Activated CD4-positive, alpha-beta T cell treated with anti-CD3 and anti-CD28 coated beads for 36 hours (primary cell): ENCODE results near the gene THAP2. TPM values are rescaled to one million over a fixed set of nuclear protein-coding genes. Genes with fewer than 3 reads are reported as not detected.

Experiments used
- ATAC-seq: fragments of 200-7000 bp; cut with Tn5 transposase; one replicate; pipeline ENCODE4 v1.10.0; 2021; ENCODE audit warnings: mild to moderate bottlenecking, moderate library complexity
- CTCF ChIA-PET: fragments of 350-600 bp; sonication (Branson Sonifier 250); formaldehyde crosslinking; loops from one replicate; lab custom pipeline; 2021; ENCODE audit warnings: antibody characterized with exemption; lab: Charles Lee
- POLR2A ChIA-PET: fragments of 350-600 bp; sonication (Branson Sonifier 250); formaldehyde crosslinking; loops from one replicate; lab custom pipeline; 2021; ENCODE audit warnings: antibody characterized with exemption, inconsistent platforms; lab: Charles Lee
- DNase-seq: peaks from one replicate; pipeline ENCODE4 v3.0.0-alpha.2; 2020
- H3K27ac Mint-ChIP-seq: one replicate; pipeline ENCODE4 v1.8.0; 2021; ENCODE audit warnings: mixed read lengths
- H3K27me3 Mint-ChIP-seq: one replicate; pipeline ENCODE4 v1.8.0; 2021; ENCODE audit warnings: mixed read lengths
- H3K36me3 Mint-ChIP-seq: one replicate; pipeline ENCODE4 v1.8.0; 2021; ENCODE audit warnings: low read depth, mixed read lengths
- H3K4me1 Mint-ChIP-seq: one replicate; pipeline ENCODE4 v1.8.0; 2021; ENCODE audit warnings: mixed read lengths
- H3K4me3 Mint-ChIP-seq: one replicate; pipeline ENCODE4 v1.8.0; 2021; ENCODE audit warnings: mild to moderate bottlenecking, moderate library complexity, mixed read lengths
- H3K9me3 Mint-ChIP-seq: one replicate; pipeline ENCODE4 v1.8.0; 2021; ENCODE audit warnings: low read depth, mixed read lengths
- intact Hi-C, 2 experiments: fragments of 100-400 bp; cut with DNase I in 1 of 2; cut with micrococcal nuclease in 1 of 2; formaldehyde crosslinking; loops; one replicate each; pipeline versions ENCODE4 v1.14.2 to v1.15.1; 2022 to 2024; cut with DNase I, micrococcal nuclease
- total RNA-seq, 2 experiments: library from RNA; stranded (reverse); gene quantifications; one replicate each; pipeline ENCODE4 v1.2.3, GENCODE V29; 2021

The THAP2 gene
- total RNA-seq, 2 experiments from 2014 or later: 8.7 to 11.8 TPM

DNA sequence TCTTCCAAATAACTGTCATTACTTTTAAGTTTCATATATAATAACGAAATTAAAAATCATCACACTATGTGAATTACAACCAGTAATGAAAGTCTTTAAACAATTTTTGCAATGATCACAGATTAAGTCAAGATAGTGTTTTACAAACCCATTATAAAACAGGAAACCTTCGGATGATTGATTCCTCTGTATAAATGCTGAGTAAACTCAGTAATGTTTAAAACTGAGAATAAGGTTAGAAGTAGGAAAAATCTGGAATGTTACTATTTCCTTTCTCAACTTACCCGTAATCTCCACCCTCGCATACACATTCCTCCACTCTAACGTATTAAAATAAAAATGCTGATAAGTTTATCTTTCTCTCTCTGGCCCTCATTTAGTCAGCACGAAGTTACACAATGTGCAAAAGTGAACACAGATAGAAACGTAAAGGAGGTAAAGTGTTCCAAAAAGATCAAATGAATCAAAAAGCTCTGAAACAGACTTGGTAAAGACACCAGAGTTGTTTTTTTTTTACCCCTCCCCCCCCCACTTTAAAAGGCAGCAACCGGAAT is 2.0 kb upstream of the THAP2 start:
- intact Hi-C loops: loop anchor here (2.0 to 5.0 kb wide), 4 partner anchors 19 to 1923 kb away; partner anchors contain the start of genes CNOT2 (in 1 of the 2), RAB3IP (in 1 of the 2) and TBC1D15 (in 1 of the 2)
- CTCF ChIA-PET: interaction anchor here (1.0 to 3.1 kb wide), 5 partner anchors 15 to 26 kb away, joined by 4 to 44 read pairs (median 6); partner anchors contain the start of gene TMEM19
- DNase-seq: no peak
- Mint-ChIP-seq H3K4me3 (peak overlapping the region; percentile 98), H3K9me3 (peaks cover 2% of the 10 kb centered on the region), H3K27ac (peak overlapping the region; percentile 99), H3K27me3 (no peaks in the 10 kb centered on the region), H3K36me3 (peaks cover 66% of the 10 kb centered on the region), H3K4me1 (peaks cover 41% of the 10 kb centered on the region)
- ATAC-seq: no peak
- POLR2A ChIA-PET: interaction anchor here (0.6 to 3.4 kb wide), 10 partner anchors 11 to 96 kb away, joined by 3 to 55 read pairs (median 3); partner anchors contain the start of genes RAB21 and TMEM19

DNA sequence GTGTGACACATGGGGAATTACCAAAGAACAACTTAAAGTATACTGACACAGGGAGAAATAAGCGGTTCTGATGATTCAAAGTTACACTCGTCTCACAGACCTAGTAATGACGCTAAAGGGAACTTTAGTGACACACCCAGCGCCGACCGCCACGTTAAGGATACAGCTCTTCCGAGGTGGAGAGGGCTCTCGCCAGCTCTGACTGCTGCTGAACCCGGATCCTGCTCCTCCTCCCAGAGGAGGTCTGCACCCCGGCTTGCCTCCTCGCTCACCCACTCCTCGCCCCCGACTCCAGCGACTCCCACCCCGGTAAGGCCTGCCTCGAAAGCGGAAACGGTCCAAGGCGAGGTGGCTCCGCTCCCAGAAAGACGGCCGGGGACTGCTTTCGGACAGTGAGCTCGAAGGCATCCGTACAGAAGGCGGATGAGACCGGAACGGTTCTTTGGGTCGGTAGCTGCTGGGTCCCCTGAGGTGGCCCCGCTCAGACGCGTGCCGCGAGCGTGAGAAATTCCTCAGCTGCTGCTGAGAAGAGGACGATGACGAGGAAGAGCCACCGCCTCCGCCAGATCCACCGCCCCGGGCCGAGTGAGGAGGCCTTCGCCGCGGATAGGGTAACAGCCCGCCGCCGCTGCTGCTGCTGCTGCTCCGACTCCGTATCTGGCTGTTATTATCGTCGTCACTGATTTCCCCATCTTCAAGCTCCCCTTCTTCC is 1.1 kb upstream of the THAP2 start:
- POLR2A ChIA-PET: interaction anchor here (0.6 to 3.4 kb wide), 13 partner anchors 12 to 95 kb away, joined by 3 to 55 read pairs (median 5); partner anchors contain the start of genes RAB21 and TMEM19
- H3K4me1 Mint-ChIP-seq: peaks cover 43% of the 10 kb centered on the region

DNA sequence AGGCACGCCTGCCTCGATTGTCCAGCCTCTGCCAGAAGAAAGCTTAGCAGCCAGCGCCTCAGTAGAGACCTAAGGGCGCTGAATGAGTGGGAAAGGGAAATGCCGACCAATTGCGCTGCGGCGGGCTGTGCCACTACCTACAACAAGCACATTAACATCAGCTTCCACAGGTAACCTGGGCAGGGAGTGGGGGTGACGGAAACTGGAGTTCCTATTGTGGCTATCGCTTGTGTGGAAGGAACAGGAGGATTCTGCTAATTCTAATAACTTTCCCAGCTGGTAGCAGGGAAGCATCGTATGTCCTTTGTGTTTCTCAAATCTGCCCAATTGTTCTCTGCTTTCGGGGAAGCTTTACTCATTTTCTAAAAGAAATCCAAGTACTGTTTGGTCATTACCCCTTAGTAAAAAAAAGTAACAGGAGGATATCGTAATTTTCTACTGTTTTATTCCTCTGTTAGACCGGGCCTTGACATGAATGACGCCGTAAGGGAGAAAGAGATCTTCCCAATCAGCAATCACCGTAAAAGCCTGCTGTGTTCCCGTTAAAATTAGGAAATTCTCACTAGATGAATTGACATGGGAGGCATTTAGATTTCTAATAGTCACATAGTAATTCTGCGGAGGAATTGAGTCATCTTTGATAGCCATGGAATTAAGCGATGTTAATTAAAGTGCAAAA is 449 bp downstream of the THAP2 start:
- H3K36me3 Mint-ChIP-seq: peaks cover 55% of the 10 kb centered on the region
- POLR2A ChIA-PET: interaction anchor here (0.5 to 3.4 kb wide), 9 partner anchors 8 to 90 kb away, joined by 3 to 55 read pairs (median 4); partner anchors contain the start of genes RAB21 and TMEM19
- H3K4me1 Mint-ChIP-seq: peaks cover 30% of the 10 kb centered on the region
- peak overlapping the region; percentile 98 for H3K4me3 Mint-ChIP-seq
- H3K27me3 Mint-ChIP-seq: no peaks in the 10 kb centered on the region
- intact Hi-C loops: loop anchor here in 1 of 2 experiments (1.0 to 5.0 kb wide), 3 partner anchors 22 to 1422 kb away; partner anchors contain the start of genes CNOT2, RAB21 and TMEM19
- CTCF ChIA-PET: interaction anchor here (0.6 to 3.1 kb wide), 10 partner anchors 12 to 116 kb away, joined by 3 to 44 read pairs (median 4); partner anchors contain the start of genes RAB21 and TMEM19
- ATAC-seq (peak; percentile 8), DNase-seq (no peak)
- H3K9me3 Mint-ChIP-seq: peaks cover 6% of the 10 kb centered on the region
- peak overlapping the region; percentile 99 for H3K27ac Mint-ChIP-seq

More for the DNA sequence above, 1.1 kb upstream of the THAP2 start:
- DNase-seq (peak; percentile 89), ATAC-seq (peak; percentile 65)
- Mint-ChIP-seq H3K4me3 (peak overlapping the region; percentile 98), H3K27ac (peak overlapping the region; percentile 99), H3K36me3 (peaks cover 67% of the 10 kb centered on the region), H3K27me3 (no peaks in the 10 kb centered on the region), H3K9me3 (peaks cover 6% of the 10 kb centered on the region)
- intact Hi-C loops: loop anchor here (1.0 to 5.0 kb wide), 9 partner anchors 20 to 1924 kb away; partner anchors contain the start of genes CNOT2 (in 2 of the 2), TBC1D15 (in 2 of the 2), KCNMB4 (in 1 of the 2) and RAB21 (in 1 of the 2)
- CTCF ChIA-PET: interaction anchor here (1.0 to 3.1 kb wide), 6 partner anchors 16 to 117 kb away, joined by 4 to 44 read pairs (median 6); partner anchors contain the start of gene TMEM19

DNA sequence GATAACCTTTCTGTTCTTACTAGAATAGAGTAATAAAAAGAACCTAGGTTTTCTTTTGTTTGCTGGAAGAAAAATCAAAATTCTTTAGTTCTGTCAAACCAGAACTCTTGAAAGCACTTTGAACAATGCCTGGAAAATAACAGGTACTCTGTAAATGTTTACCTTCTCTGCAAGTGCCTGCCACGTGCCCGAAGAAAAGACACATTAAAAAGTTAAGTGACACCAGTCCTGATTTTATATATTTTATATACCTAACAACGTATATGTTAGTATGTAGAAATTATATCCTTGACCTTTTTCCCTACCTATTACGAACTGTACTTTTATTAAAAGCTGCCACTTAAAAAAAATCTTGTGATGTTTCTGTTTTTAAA is 976 bp downstream of the THAP2 start:
- intact Hi-C loops: no loop called here
- Mint-ChIP-seq H3K4me3 (peak overlapping the region; percentile 98), H3K36me3 (peaks cover 51% of the 10 kb centered on the region), H3K9me3 (peaks cover 6% of the 10 kb centered on the region), H3K4me1 (peaks cover 27% of the 10 kb centered on the region), H3K27me3 (no peaks in the 10 kb centered on the region), H3K27ac (peak overlapping the region; percentile 99)
- no peak for ATAC-seq
- no peak for DNase-seq
- ChIA-PET POLR2A (interaction anchor here (0.6 to 3.4 kb wide), 2 partner anchors 21 to 177 kb away, joined by 4 to 55 read pairs; partner anchors contain the start of gene TMEM19), CTCF (interaction anchor here (3.1 kb wide), 1 partner anchor 21 kb away, joined by 44 read pairs; the partner anchor contains the start of gene TMEM19)

DNA sequence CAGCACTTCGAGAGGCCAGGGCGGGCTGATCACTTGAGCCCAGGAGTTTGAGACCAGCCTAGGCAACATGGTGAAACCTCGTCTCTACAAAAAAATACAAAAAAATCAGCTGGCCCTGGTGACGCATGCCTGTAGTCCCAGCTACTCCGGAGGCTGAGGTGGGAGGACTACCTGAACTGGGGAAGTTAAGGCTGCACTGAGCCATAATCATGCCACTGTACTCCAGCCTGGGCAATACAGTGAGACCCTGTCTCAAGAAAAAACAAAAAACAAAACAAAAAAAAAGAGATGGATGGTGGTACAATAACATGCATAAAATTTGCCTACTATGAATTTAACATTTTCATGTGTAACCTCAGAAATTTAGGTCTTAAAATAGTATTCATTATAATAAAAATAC is 2.2 kb downstream of the THAP2 start:
- ChIA-PET POLR2A (no interaction called here), CTCF (interaction anchor here (0.7 to 1.1 kb wide), 2 partner anchors 20 to 30 kb away, joined by 5 read pairs; partner anchors contain the start of gene TMEM19)
- intact Hi-C loops: no loop called here
- Mint-ChIP-seq H3K4me1 (peaks cover 29% of the 10 kb centered on the region), H3K27me3 (no peaks in the 10 kb centered on the region), H3K36me3 (peaks cover 48% of the 10 kb centered on the region), H3K27ac (peak overlapping the region; percentile 99), H3K4me3 (peak overlapping the region; percentile 98), H3K9me3 (peaks cover 6% of the 10 kb centered on the region)
- ATAC-seq (no peak), DNase-seq (no peak)

DNA sequence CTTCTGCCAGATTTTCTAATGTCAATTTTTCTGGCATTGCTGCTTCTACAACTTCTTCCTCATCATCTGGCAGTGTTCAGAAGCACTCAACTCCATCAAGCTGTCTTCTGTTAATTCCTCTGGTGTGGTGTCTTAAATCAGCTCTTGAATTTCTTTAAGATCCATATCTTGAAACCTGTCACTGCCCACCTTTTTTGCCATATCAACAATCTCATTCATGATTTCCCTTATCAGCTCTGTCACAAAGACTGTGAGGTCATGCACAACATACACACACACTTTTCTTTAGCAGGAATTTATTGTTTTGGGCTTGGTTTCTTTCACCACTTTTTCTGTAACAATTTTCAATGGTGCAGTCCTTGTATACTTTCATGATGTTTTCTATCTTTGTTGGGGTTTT is 7.2 kb downstream of the THAP2 start:
- no peaks in the 10 kb centered on the region for H3K27me3 Mint-ChIP-seq
- peaks cover 6% of the 10 kb centered on the region for H3K9me3 Mint-ChIP-seq
- H3K27ac Mint-ChIP-seq: no peak overlapping the region
- ChIA-PET POLR2A (no interaction called here), CTCF (interaction anchor here (1.3 to 1.4 kb wide), 2 partner anchors 13 to 41 kb away, joined by 3 to 4 read pairs; no protein-coding TSS in a partner anchor)
- H3K4me3 Mint-ChIP-seq: no peak overlapping the region
- H3K4me1 Mint-ChIP-seq: peaks cover 24% of the 10 kb centered on the region
- DNase-seq: no peak
- peaks cover 12% of the 10 kb centered on the region for H3K36me3 Mint-ChIP-seq
- intact Hi-C loops: no loop called here
- no peak for ATAC-seq

DNA sequence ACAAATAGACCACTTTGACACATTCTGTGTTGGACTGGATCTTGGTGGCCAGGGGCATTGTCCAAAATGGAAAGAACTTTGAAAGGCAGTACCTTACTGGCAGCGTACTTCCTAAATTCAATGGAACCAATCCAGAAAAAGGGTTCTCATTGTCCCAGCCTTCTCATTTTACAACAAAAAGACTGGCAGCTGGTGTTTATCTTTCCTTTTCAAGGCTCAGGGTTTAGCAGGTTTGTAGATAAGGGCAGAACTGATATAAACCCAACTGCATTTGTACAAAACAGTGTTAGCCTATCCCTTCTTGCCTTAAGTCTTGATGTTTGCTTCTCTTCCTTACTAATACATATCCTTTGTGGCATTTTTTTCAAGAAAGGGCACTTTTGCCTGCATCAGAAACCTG is 7.7 kb downstream of the THAP2 start:
- ChIA-PET POLR2A (interaction anchor here (0.9 kb wide), 1 partner anchor 8 kb away, joined by 4 read pairs; the partner anchor contains the start of genes THAP2 and ZFC3H1), CTCF (interaction anchor here (0.6 to 1.4 kb wide), 3 partner anchors 13 to 51 kb away, joined by 3 to 5 read pairs (median 4); no protein-coding TSS in a partner anchor)
- Mint-ChIP-seq H3K27ac (no peak overlapping the region), H3K36me3 (peaks cover 11% of the 10 kb centered on the region), H3K4me1 (peaks cover 24% of the 10 kb centered on the region), H3K9me3 (peaks cover 6% of the 10 kb centered on the region), H3K4me3 (no peak overlapping the region), H3K27me3 (no peaks in the 10 kb centered on the region)
- intact Hi-C loops: no loop called here
- no peak for ATAC-seq
- DNase-seq: no peak

DNA sequence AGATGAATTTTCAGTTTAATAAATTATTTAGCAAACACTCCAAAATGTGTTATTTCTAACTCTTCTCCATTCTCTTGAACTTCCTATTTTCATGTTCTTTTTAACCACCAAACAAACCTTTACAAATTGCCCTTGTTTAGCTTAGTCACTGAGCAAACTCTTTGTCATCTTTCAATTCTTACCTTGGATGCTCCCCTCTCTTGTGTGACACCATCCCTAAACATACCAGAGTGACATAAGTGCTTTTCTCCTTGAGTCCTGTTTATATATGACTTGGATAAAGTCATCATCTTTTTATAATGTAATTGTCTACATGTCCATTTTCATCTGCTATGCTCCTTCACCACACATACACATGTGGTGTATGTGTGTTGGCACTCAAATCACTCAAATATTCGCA is 18.4 kb downstream of the THAP2 start:
- CTCF ChIA-PET: no interaction called here
- H3K27ac Mint-ChIP-seq: no peak overlapping the region
- POLR2A ChIA-PET: interaction anchor here (0.9 kb wide), 1 partner anchor 18 kb away, joined by 4 read pairs; the partner anchor contains the start of genes THAP2 and ZFC3H1
- H3K27me3 Mint-ChIP-seq: no peaks in the 10 kb centered on the region
- peaks cover 5% of the 10 kb centered on the region for H3K4me1 Mint-ChIP-seq
- intact Hi-C loops: no loop called here
- no peak for DNase-seq
- no peak for ATAC-seq
- no peaks in the 10 kb centered on the region for H3K36me3 Mint-ChIP-seq
- H3K9me3 Mint-ChIP-seq: no peaks in the 10 kb centered on the region
- no peak overlapping the region for H3K4me3 Mint-ChIP-seq

DNA sequence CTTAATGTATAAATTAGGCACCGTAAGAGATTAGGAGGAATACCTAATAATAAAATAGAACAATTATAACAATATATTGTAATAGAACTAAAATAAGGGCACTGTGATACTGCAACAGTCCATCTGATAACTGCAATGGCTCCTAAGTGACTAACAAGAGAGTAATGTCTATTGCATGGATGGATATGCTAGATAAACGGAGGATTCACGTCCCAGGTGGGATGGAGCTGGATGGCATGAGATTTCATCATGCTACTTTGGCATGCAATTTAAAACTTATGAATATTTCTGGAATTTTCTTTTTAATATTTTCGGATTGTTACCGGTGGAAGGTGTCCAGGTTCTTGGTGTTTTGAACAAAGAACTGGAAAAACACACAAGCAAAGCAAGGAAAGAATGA is 19.5 kb downstream of the THAP2 start:
- ATAC-seq (no peak), DNase-seq (no peak)
- Mint-ChIP-seq H3K4me3 (no peak overlapping the region), H3K27ac (no peak overlapping the region), H3K36me3 (no peaks in the 10 kb centered on the region), H3K9me3 (no peaks in the 10 kb centered on the region), H3K4me1 (peaks cover 13% of the 10 kb centered on the region), H3K27me3 (no peaks in the 10 kb centered on the region)
- ChIA-PET CTCF (interaction anchor here (1.5 to 4.9 kb wide), 3 partner anchors 12 to 47 kb away, joined by 3 to 44 read pairs (median 4); partner anchors contain the start of genes THAP2 and ZFC3H1), POLR2A (interaction anchor here (4.4 kb wide), 1 partner anchor 20 kb away, joined by 55 read pairs; the partner anchor contains the start of genes THAP2 and ZFC3H1)
- intact Hi-C loops: no loop called here

DNA sequence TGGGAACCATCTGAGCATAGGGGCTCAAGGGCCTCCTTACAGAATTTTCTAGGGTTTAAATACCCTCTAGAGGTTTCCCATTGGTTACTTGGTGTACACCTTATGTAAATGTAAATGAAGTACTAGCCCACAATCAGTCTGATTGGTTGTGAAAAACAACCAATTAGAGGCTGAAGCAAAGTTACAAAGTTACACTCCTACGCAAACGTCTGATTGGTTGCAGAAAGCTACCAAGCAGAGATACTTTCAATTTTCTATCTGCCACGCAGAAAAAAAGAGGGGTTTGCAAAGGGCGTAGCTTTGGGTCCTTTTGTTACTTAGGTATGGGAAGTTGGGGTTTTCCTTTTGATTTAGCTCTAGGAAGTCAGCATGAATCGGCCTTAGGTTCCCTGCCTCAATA is 20.0 kb downstream of the THAP2 start:
- POLR2A ChIA-PET: interaction anchor here (4.4 kb wide), 1 partner anchor 20 kb away, joined by 55 read pairs; the partner anchor contains the start of genes THAP2 and ZFC3H1
- ATAC-seq: peak; percentile 45
- H3K36me3 Mint-ChIP-seq: no peaks in the 10 kb centered on the region
- peaks cover 13% of the 10 kb centered on the region for H3K4me1 Mint-ChIP-seq
- H3K9me3 Mint-ChIP-seq: no peaks in the 10 kb centered on the region
- H3K4me3 Mint-ChIP-seq: peak overlapping the region; percentile 50
- H3K27me3 Mint-ChIP-seq: no peaks in the 10 kb centered on the region
- no peak overlapping the region for H3K27ac Mint-ChIP-seq
- DNase-seq: peak; percentile 15
- CTCF ChIA-PET: interaction anchor here (1.2 to 4.9 kb wide), 5 partner anchors 12 to 48 kb away, joined by 3 to 44 read pairs (median 4); partner anchors contain the start of genes THAP2 and ZFC3H1
- intact Hi-C loops: no loop called here
